Measurements from ENCODE around the gene ZBTB7C.

The ZBTB7C gene

GRCh38 chr18:48133671-48134251, 275.4 kb downstream of the ZBTB7C start:
- DNase-seq = no peak

GRCh38 chr18:48132797-48133655, 276.2 kb downstream of the ZBTB7C start:
- no peak for DNase-seq

- no peak for DNase-seq
These were observed 278.1 kb downstream of the ZBTB7C start for GRCh38 chr18:48131042-48131441.

- DNase-seq = no peak
These were observed 279.5 kb downstream of the ZBTB7C start for GRCh38 chr18:48129621-48130082.

- DNase-seq = no peak
These were observed 281.6 kb downstream of the ZBTB7C start for GRCh38 chr18:48127606-48128005.

- no peak for DNase-seq
These were observed 282.9 kb downstream of the ZBTB7C start for GRCh38 chr18:48126240-48126639.

GRCh38 chr18:48125724-48126123, 283.5 kb downstream of the ZBTB7C start:
- DNase-seq = no peak

GRCh38 chr18:48124857-48125626, 284.1 kb downstream of the ZBTB7C start:
- DNase-seq = no peak

- no peak for DNase-seq
These were observed 285.2 kb downstream of the ZBTB7C start for GRCh38 chr18:48123941-48124340.

- DNase-seq = no peak
These were observed 285.9 kb downstream of the ZBTB7C start for GRCh38 chr18:48123324-48123723.

- DNase-seq = no peak
These were observed 286.4 kb downstream of the ZBTB7C start for GRCh38 chr18:48122816-48123215.

- DNase-seq = no peak
These were observed 286.8 kb downstream of the ZBTB7C start for GRCh38 chr18:48122376-48122775.

GRCh38 chr18:48121752-48122151, 287.4 kb downstream of the ZBTB7C start:
- DNase-seq = no peak

- DNase-seq = no peak
These were observed 290.0 kb downstream of the ZBTB7C start for GRCh38 chr18:48119204-48119603.

GRCh38 chr18:48116873-48117630, 292.1 kb downstream of the ZBTB7C start:
- DNase-seq = no peak

- no peak for DNase-seq
These were observed 293.2 kb downstream of the ZBTB7C start for GRCh38 chr18:48116017-48116416.

GRCh38 chr18:48113691-48114090, 295.5 kb downstream of the ZBTB7C start:
- no peak for DNase-seq

- DNase-seq = no peak
These were observed 297.6 kb downstream of the ZBTB7C start for GRCh38 chr18:48111587-48111986.

GRCh38 chr18:48110797-48111196, 298.4 kb downstream of the ZBTB7C start:
- DNase-seq = no peak

- DNase-seq = no peak
These were observed 299.2 kb downstream of the ZBTB7C start for GRCh38 chr18:48109961-48110493.

- no peak for DNase-seq
These were observed 301.0 kb downstream of the ZBTB7C start for GRCh38 chr18:48108136-48108535.

GRCh38 chr18:48106976-48107781, 302.0 kb downstream of the ZBTB7C start:
- DNase-seq = no peak
